ENCODE measurements around the gene CCSER1. TPM values are rescaled to one million over a fixed set of nuclear protein-coding genes. Genes with fewer than 3 reads are reported as not detected.

Gene CCSER1
- total RNA-seq, 6 donors from 2014 or later = 4.4 to 26.1 (median 13.8) TPM

DNA sequence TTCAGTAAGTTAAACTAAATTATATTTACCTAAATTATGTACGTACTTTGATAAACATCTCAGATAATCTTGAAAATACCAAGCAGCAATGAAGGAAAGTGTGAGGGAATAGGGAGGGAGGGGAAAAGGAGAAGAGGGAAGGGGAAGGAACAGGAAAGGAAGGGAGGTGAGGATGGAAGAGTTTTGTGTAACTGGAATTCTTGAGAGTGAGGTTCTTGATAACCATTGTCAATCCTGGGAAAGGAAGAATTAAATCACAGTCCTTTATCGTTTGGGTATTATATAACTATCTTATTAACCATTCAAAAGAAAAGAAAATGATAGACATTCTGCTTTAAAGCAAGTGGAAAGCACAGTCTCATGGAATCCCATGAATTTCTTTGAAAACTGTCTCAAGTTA, 795.0 kb downstream of the CCSER1 start:
- Histone ChIP-seq H3K9me3 (no peaks in the 10 kb centered on the region), H3K4me3 (no peak overlapping the region), H3K27ac (no peak overlapping the region), H3K4me1 (no peaks in the 10 kb centered on the region), H3K36me3 (no peaks in the 10 kb centered on the region), H3K27me3 (no peaks in the 10 kb centered on the region)
- DNase-seq (no peak), ATAC-seq (ENCODE audit: low FRiP score in 2 of 2) (no peak)
- 68 to 73% methylated on average over 2 of the region's 2 CpGs for WGBS, 2 donors
- TF ChIP-seq EP300 (IDR thresholded peaks at IDR 0.05) (no peak), POLR2AphosphoS5 (IDR thresholded peaks at IDR 0.05) (no peak), POLR2A (IDR thresholded peaks at IDR 0.05) (no peak)
- TF ChIP-seq, protein P1, sequence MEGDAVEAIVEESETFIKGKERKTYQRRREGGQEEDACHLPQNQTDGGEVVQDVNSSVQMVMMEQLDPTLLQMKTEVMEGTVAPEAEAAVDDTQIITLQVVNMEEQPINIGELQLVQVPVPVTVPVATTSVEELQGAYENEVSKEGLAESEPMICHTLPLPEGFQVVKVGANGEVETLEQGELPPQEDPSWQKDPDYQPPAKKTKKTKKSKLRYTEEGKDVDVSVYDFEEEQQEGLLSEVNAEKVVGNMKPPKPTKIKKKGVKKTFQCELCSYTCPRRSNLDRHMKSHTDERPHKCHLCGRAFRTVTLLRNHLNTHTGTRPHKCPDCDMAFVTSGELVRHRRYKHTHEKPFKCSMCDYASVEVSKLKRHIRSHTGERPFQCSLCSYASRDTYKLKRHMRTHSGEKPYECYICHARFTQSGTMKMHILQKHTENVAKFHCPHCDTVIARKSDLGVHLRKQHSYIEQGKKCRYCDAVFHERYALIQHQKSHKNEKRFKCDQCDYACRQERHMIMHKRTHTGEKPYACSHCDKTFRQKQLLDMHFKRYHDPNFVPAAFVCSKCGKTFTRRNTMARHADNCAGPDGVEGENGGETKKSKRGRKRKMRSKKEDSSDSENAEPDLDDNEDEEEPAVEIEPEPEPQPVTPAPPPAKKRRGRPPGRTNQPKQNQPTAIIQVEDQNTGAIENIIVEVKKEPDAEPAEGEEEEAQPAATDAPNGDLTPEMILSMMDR (IDR thresholded peaks at IDR 0.05) = no peak

DNA sequence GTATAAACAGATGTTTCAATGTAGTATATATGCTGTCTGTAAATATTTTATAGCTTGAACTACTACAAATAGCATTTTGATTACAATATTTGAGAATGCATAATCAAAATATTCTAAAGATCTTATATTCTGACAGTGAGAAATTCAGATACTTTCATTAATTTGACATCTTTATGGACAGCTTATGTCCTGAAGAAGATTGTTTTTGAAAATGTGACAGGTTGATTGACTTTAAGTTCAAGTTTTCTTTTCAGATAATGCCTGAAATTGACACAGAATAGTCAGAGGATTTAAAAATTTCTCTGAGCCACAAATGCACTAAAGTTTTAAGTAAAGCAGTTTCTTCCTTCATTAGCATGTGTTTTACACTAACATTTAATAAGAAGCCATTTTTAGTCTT, 799.8 kb downstream of the CCSER1 start:
- ATAC-seq (ENCODE audit: low FRiP score in 2 of 2) (no peak), DNase-seq (no peak)
- TF ChIP-seq POLR2AphosphoS5 (IDR thresholded peaks at IDR 0.05) (no peak), POLR2A (IDR thresholded peaks at IDR 0.05) (no peak), EP300 (IDR thresholded peaks at IDR 0.05) (no peak)
- TF ChIP-seq, protein P1 (IDR thresholded peaks at IDR 0.05) = no peak
- Histone ChIP-seq H3K36me3 (no peaks in the 10 kb centered on the region), H3K27ac (no peak overlapping the region), H3K27me3 (no peaks in the 10 kb centered on the region), H3K4me1 (no peaks in the 10 kb centered on the region), H3K9me3 (no peaks in the 10 kb centered on the region), H3K4me3 (no peak overlapping the region)

DNA sequence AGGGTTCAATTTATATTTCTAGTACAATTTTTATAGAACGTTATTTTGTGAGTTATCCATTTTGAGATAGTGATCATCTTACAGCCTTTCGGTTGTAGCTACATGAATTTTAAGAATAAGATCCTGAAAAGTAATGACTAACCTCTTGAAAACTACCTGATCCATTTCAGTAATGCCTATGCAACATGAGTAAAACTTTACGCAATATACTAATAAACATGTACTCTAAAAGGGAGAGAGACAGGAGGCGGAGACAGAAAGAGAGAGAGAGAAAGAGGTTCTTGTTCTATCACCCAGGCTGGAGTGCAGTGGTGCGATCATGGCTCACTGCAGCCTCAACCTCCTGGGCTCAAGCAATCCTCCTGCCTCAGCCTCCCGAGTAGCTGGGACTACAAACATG, 816.1 kb downstream of the CCSER1 start:
- no peak for ATAC-seq (ENCODE audit: low FRiP score in 2 of 2)
- no peaks in the 10 kb centered on the region for H3K4me1 ChIP-seq
- no peaks in the 10 kb centered on the region for H3K36me3 ChIP-seq
- DNase-seq = no peak
- TF ChIP-seq, protein P1 (IDR thresholded peaks at IDR 0.05) = no peak
- TF ChIP-seq POLR2AphosphoS5 (IDR thresholded peaks at IDR 0.05) (no peak), POLR2A (IDR thresholded peaks at IDR 0.05) (no peak), EP300 (IDR thresholded peaks at IDR 0.05) (no peak)
- WGBS, 2 donors = 90 to 95% methylated on average over 6 of the region's 6 CpGs
- no peaks in the 10 kb centered on the region for H3K9me3 ChIP-seq
- no peak overlapping the region for H3K4me3 ChIP-seq
- no peak overlapping the region for H3K27ac ChIP-seq
- no peaks in the 10 kb centered on the region for H3K27me3 ChIP-seq

DNA sequence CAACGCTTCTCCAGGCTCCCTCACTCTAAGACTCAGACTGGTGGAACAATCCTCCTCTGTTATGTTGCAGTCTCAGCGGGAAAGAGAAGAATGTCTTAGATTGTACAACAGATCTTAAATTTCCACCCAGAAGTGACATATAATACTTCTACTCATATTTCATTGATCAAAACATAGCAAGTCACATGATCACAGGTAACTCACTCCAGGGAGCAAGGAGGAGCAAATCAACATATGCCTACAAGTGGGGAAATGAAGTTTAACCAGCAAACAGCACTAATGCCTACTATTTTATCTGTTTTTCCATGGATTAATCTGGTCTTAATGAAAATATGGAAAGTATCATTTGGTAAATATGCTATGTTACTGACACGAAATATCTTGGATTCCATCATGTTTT, 819.8 kb downstream of the CCSER1 start:
- no peak overlapping the region for H3K4me3 ChIP-seq
- 85 to 94% methylated on average over 3 of the region's 3 CpGs for WGBS, 2 donors
- peaks cover 0 to 6% (median 0%) of the 10 kb centered on the region in 4 donors for H3K4me1 ChIP-seq
- ATAC-seq (ENCODE audit: low FRiP score in 2 of 2) = no peak
- H3K36me3 ChIP-seq = no peaks in the 10 kb centered on the region
- no peaks in the 10 kb centered on the region for H3K27me3 ChIP-seq
- DNase-seq = no peak
- no peaks in the 10 kb centered on the region for H3K9me3 ChIP-seq
- no peak overlapping the region for H3K27ac ChIP-seq
- TF ChIP-seq, protein P1 (IDR thresholded peaks at IDR 0.05) = no peak
- TF ChIP-seq POLR2AphosphoS5 (IDR thresholded peaks at IDR 0.05) (no peak), POLR2A (IDR thresholded peaks at IDR 0.05) (no peak), EP300 (IDR thresholded peaks at IDR 0.05) (no peak)

DNA sequence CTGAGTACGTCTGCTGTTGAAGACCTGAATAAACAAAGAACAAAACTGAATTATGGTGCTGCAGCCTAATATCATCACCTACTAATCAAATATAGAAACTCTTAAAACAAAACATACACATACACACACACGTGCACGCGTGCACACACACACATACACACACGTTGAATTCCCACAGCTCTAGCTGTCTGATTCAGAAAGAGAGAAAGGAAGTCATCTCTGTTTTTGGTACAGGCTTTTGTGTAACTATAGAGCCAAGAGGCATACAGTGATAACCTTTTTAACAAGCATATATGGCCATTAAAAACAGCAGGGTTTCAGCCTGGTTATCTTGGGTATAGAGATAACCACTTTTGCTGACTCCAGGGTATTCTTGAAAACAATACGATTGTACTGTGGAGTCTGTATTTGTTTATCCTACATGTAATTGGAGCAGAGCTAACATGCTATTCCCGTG, 823.2 kb downstream of the CCSER1 start:
- no peak for DNase-seq
- no peaks in the 10 kb centered on the region for H3K9me3 ChIP-seq
- ATAC-seq (ENCODE audit: low FRiP score in 2 of 2) = no peak
- H3K27me3 ChIP-seq = no peaks in the 10 kb centered on the region
- H3K4me1 ChIP-seq = peaks cover 0 to 6% (median 0%) of the 10 kb centered on the region in 4 donors
- TF ChIP-seq POLR2AphosphoS5 (IDR thresholded peaks at IDR 0.05) (no peak), POLR2A (IDR thresholded peaks at IDR 0.05) (no peak), EP300 (IDR thresholded peaks at IDR 0.05) (no peak)
- TF ChIP-seq, protein P1 (IDR thresholded peaks at IDR 0.05) = no peak
- no peaks in the 10 kb centered on the region for H3K36me3 ChIP-seq
- WGBS, 2 donors = 59 to 70% methylated on average over 7 of the region's 7 CpGs
- no peak overlapping the region for H3K4me3 ChIP-seq
- no peak overlapping the region for H3K27ac ChIP-seq

All from upper lobe of left lung (tissue), 6 donors.